Suprapubic skin (tissue), 4 donors: ENCODE data around the gene NEGR1. TPM values are rescaled to one million over a fixed set of nuclear protein-coding genes. Genes with fewer than 3 reads are reported as not detected.

ENCODE experiments used
- DNase-seq, 2 donors: peaks; one replicate each; pipeline ENCODE4 v3.0.0-alpha.2; 2019; ENCODE audit warnings: low spot score in 2 of 2
- H3K27ac ChIP-seq: fragments of 200-600 bp; sonication (generic); one replicate; pipeline ENCODE4 v1.5.1; 2019
- H3K27me3 ChIP-seq: fragments of 200-600 bp; sonication (generic); one replicate; pipeline ENCODE4 v1.5.1; 2019
- H3K36me3 ChIP-seq: fragments of 200-600 bp; sonication (generic); one replicate; pipeline ENCODE4 v1.5.1; 2019
- H3K4me1 ChIP-seq: fragments of 200-600 bp; sonication (generic); one replicate; pipeline ENCODE4 v1.5.1; 2019
- H3K4me3 ChIP-seq: fragments of 200-600 bp; sonication (generic); one replicate; pipeline ENCODE4 v1.5.1; 2019; ENCODE audit warnings: mild to moderate bottlenecking
- H3K9me3 ChIP-seq: fragments of 200-600 bp; sonication (generic); one replicate; pipeline ENCODE4 v1.5.1; 2019
- EP300 ChIP-seq: sonication (generic); formaldehyde crosslinking; IDR thresholded peaks from one replicate; pipeline ENCODE4 v1.6.1; 2017; ENCODE audit warnings: antibody characterized with exemption
- POLR2A ChIP-seq, 2 donors: fragments of 450-650 bp; IDR thresholded peaks; one replicate each; pipeline ENCODE4 v1.6.1; 2017; ENCODE audit warnings: antibody characterized with exemption in 2 of 2, mild to moderate bottlenecking in 2 of 2, moderate library complexity in 2 of 2
- POLR2AphosphoS5 ChIP-seq, 3 donors: sonication (generic); formaldehyde crosslinking; IDR thresholded peaks; one replicate each; pipeline ENCODE4 v1.6.1; 2017; ENCODE audit warnings: antibody characterized with exemption in 3 of 3
- WGBS: methylation state at CpG from one replicate; pipeline ENCODE4 v1.1.5; 2018; 5-methylcytosine and 5-hydroxymethylcytosine counted together
- total RNA-seq, 4 donors: library from RNA; depleted of rRNA; stranded (reverse); fragments of >200 nt; gene quantifications; one replicate each; pipeline ENCODE4 v1.1.0, GENCODE V29; 2016
- TF ChIP-seq, protein P1 (sequence below), 2 donors: fragments of 200-600 bp in 1 of 2; fragments of 450-650 bp in 1 of 2; sonication (generic) in 1 of 2; IDR thresholded peaks; one replicate each; pipeline ENCODE4 v1.5.1; 2016 to 2019; ENCODE audit warnings: antibody characterized with exemption in 2 of 2, mild to moderate bottlenecking in 1 of 2, moderate library complexity in 1 of 2

The NEGR1 gene
- total RNA-seq, 4 donors from 2014 or later = 3.0 to 9.9 (median 3.8) TPM

DNA sequence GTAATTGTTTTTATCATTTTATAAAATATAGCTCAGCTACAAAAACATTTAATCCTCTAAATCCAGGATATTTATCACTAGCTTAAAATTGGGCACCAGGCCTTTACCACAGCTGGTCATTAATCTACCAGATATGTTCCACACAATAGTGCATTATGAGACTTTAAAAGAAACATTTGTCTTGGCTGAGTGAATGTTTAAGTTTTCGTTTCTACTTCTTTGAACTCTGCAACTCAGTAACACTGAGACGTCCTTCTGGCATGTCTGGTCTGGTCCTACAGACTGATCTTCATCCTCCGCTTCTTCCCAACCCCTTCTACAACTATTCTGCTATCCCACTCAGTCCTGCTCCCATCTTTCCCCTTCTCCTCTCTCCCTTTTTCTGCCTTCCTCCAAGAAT is 296.2 kb downstream of the NEGR1 start:
- Histone ChIP-seq H3K36me3 (no peaks in the 10 kb centered on the region), H3K4me3 (no peak overlapping the region), H3K9me3 (no peaks in the 10 kb centered on the region), H3K27me3 (no peaks in the 10 kb centered on the region), H3K27ac (no peak overlapping the region), H3K4me1 (no peaks in the 10 kb centered on the region)
- DNase-seq = no peak
- WGBS = 50% methylated on average over 3 of the region's 3 CpGs
- TF ChIP-seq EP300 (no peak), POLR2A (IDR thresholded peaks at IDR 0.05) (no peak), POLR2AphosphoS5 (IDR thresholded peaks at IDR 0.05) (no peak)
- TF ChIP-seq, protein P1, sequence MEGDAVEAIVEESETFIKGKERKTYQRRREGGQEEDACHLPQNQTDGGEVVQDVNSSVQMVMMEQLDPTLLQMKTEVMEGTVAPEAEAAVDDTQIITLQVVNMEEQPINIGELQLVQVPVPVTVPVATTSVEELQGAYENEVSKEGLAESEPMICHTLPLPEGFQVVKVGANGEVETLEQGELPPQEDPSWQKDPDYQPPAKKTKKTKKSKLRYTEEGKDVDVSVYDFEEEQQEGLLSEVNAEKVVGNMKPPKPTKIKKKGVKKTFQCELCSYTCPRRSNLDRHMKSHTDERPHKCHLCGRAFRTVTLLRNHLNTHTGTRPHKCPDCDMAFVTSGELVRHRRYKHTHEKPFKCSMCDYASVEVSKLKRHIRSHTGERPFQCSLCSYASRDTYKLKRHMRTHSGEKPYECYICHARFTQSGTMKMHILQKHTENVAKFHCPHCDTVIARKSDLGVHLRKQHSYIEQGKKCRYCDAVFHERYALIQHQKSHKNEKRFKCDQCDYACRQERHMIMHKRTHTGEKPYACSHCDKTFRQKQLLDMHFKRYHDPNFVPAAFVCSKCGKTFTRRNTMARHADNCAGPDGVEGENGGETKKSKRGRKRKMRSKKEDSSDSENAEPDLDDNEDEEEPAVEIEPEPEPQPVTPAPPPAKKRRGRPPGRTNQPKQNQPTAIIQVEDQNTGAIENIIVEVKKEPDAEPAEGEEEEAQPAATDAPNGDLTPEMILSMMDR (IDR thresholded peaks at IDR 0.05) = no peak

DNA sequence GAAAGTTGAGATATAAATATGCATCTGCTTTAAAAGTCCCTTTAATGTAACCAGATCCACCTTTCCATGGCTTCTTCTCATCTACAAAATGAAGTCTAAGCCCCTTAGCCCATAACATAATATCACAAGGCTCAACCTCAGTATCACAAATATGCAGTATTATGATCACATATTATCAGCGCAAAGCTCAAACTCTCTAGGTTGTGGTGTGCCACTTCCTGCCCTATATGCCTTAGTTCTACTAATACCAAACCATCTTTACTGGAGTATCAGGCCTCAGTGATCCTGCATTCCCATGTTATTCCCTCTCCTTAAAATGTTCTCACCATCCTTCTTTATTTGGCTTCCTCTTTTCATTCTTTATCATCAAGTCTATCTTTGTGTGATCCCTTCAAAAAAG is 301.8 kb downstream of the NEGR1 start:
- H3K36me3 ChIP-seq = no peaks in the 10 kb centered on the region
- TF ChIP-seq EP300 (no peak), POLR2A (IDR thresholded peaks at IDR 0.05) (no peak), POLR2AphosphoS5 (IDR thresholded peaks at IDR 0.05) (no peak)
- TF ChIP-seq, protein P1 (IDR thresholded peaks at IDR 0.05) = no peak
- H3K9me3 ChIP-seq = no peaks in the 10 kb centered on the region
- H3K27ac ChIP-seq = no peak overlapping the region
- H3K27me3 ChIP-seq = no peaks in the 10 kb centered on the region
- no peak overlapping the region for H3K4me3 ChIP-seq
- WGBS = 89% methylated on average over 1 of the region's 1 CpG
- DNase-seq = no peak
- H3K4me1 ChIP-seq = no peaks in the 10 kb centered on the region

DNA sequence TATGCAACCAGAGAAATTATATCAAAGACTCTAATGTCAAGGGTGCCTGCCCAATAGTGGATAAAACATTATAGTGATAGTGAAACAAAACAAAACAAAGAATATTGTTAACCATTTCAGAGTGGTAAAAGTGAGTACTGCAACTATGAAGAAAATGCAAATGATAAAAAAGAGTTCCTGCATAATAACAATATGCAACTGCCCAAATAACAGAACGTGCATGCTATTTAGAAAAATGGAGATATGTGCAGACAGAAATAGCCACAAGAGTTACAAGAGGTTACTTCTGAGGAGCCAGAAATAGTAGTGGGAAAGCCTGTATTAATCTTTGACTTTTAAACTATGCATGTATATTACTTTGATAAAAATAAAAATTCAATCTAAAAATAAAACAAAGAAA is 302.5 kb downstream of the NEGR1 start:
- Histone ChIP-seq H3K4me3 (no peak overlapping the region), H3K27me3 (no peaks in the 10 kb centered on the region), H3K9me3 (no peaks in the 10 kb centered on the region), H3K36me3 (no peaks in the 10 kb centered on the region), H3K4me1 (no peaks in the 10 kb centered on the region), H3K27ac (no peak overlapping the region)
- TF ChIP-seq, protein P1 (IDR thresholded peaks at IDR 0.05) = no peak
- no peak for TF ChIP-seq EP300
- no peak for TF ChIP-seq POLR2AphosphoS5 (IDR thresholded peaks at IDR 0.05)
- TF ChIP-seq POLR2A (IDR thresholded peaks at IDR 0.05) = no peak
- no peak for DNase-seq
- 84% methylated on average over 1 of the region's 1 CpG for WGBS

DNA sequence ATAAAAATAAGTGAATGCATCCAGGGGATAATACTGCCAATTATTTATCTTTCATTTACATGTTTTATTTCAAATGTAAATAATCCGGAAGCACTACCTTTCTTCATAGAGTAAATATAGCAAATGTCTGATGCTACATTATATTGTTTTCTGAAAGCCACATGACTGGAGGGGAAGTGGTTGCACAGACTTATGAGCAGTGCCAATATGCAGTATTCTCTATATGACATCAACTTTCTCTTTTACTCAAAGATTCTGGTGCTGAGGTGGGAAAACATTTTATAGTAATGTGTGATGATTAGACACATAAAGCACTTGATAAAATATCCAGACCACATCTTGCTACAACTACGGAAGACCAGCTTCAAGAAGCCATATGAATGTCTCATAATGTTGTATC is 314.7 kb downstream of the NEGR1 start:
- no peaks in the 10 kb centered on the region for H3K27me3 ChIP-seq
- H3K36me3 ChIP-seq = no peaks in the 10 kb centered on the region
- no peak for TF ChIP-seq EP300
- TF ChIP-seq, protein P1 (IDR thresholded peaks at IDR 0.05) = no peak
- TF ChIP-seq POLR2AphosphoS5 (IDR thresholded peaks at IDR 0.05) = no peak
- no peak for TF ChIP-seq POLR2A (IDR thresholded peaks at IDR 0.05)
- DNase-seq = no peak
- H3K4me1 ChIP-seq = no peaks in the 10 kb centered on the region
- WGBS = 85% methylated on average over 2 of the region's 2 CpGs
- no peak overlapping the region for H3K27ac ChIP-seq
- H3K9me3 ChIP-seq = no peaks in the 10 kb centered on the region
- no peak overlapping the region for H3K4me3 ChIP-seq

DNA sequence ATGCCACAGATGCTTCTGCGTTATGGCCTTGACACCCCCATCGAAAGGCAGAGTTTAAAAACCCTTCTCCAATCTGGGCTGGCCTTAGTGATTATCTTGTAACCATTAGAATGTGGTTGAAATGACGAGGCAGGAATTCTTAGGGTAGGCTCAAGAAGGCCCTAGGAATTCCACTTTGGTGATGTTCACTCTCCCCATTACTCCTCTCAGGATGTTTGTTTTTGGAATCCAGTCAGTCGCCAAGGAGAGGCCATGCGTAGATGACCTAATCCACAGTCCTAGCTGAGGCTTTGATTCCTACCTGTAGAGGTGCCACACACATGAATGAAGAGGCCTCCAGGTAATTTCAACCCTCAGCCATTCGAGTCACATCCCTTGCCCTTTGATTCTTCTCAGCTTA is 318.2 kb downstream of the NEGR1 start:
- H3K4me1 ChIP-seq = no peaks in the 10 kb centered on the region
- 92% methylated on average over 6 of the region's 6 CpGs for WGBS
- no peaks in the 10 kb centered on the region for H3K27me3 ChIP-seq
- no peaks in the 10 kb centered on the region for H3K36me3 ChIP-seq
- H3K9me3 ChIP-seq = no peaks in the 10 kb centered on the region
- DNase-seq = no peak
- TF ChIP-seq EP300 (no peak), POLR2AphosphoS5 (IDR thresholded peaks at IDR 0.05) (no peak), POLR2A (IDR thresholded peaks at IDR 0.05) (no peak)
- TF ChIP-seq, protein P1 (IDR thresholded peaks at IDR 0.05) = no peak
- no peak overlapping the region for H3K4me3 ChIP-seq
- H3K27ac ChIP-seq = no peak overlapping the region
